Lung (tissue), 16 donors: ENCODE data around the gene PNLIP. TPM values are rescaled to one million over a fixed set of nuclear protein-coding genes. Genes with fewer than 3 reads are reported as not detected.

Experiments used
- ATAC-seq: fragments of 200-7000 bp; cut with Tn5 transposase; one replicate; pipeline ENCODE4 v1.9.1; 2020; ENCODE audit warnings: moderate number of reproducible peaks; ENCODE audit not compliant: insufficient read depth, low FRiP score
- DNase-seq, 3 donors: peaks; one replicate each; pipeline ENCODE4 v3.0.0-alpha.2; 2013 to 2017
- H3K27ac ChIP-seq, 2 donors: one replicate each; pipeline ENCODE4 v1.5.1; 2013; ENCODE audit warnings: mild to moderate bottlenecking in 2 of 2, moderate library complexity in 2 of 2, control low read depth in 1 of 2, inconsistent platforms in 1 of 2, low read depth in 1 of 2, low read length in 1 of 2
- H3K27me3 ChIP-seq, 3 donors: one replicate each; pipeline ENCODE4 v1.5.1; 2013; ENCODE audit warnings: low read length in 2 of 3; ENCODE audit not compliant: control insufficient read depth in 3 of 3, insufficient read depth in 3 of 3
- H3K36me3 ChIP-seq, 4 donors: one replicate each; pipeline ENCODE4 v1.5.1; 2013; ENCODE audit warnings: low read length in 4 of 4, mild to moderate bottlenecking in 1 of 4, moderate library complexity in 1 of 4; ENCODE audit not compliant: control insufficient read depth in 4 of 4, insufficient read depth in 4 of 4
- H3K4me1 ChIP-seq, 5 donors: one replicate each; pipeline ENCODE4 v1.5.1; 2013; ENCODE audit warnings: low read length in 5 of 5, mild to moderate bottlenecking in 2 of 5, moderate library complexity in 1 of 5; ENCODE audit not compliant: control insufficient read depth in 5 of 5, insufficient read depth in 5 of 5
- H3K4me3 ChIP-seq: one replicate; pipeline ENCODE4 v1.5.1; 2013; ENCODE audit warnings: mild to moderate bottlenecking, control low read depth, moderate library complexity
- H3K9ac ChIP-seq, 2 donors: one replicate each; pipeline ENCODE4 v1.5.1; 2013; ENCODE audit warnings: low read length in 2 of 2, control low read depth in 1 of 2; ENCODE audit not compliant: insufficient read depth in 1 of 2
- H3K9me3 ChIP-seq, 4 donors: one replicate each; pipeline ENCODE4 v1.5.1; 2013; ENCODE audit warnings: low read length in 3 of 4, mild to moderate bottlenecking in 1 of 4, moderate library complexity in 1 of 4; ENCODE audit not compliant: control insufficient read depth in 4 of 4, insufficient read depth in 3 of 4
- CTCF ChIP-seq: IDR thresholded peaks from 2 replicates; pipeline ENCODE4 v1.5.1; 2012; ENCODE audit warnings: mild to moderate bottlenecking; ENCODE audit errors: control extremely low read depth, extremely low read depth
- WGBS, 2 donors: extraction: QIAGEN DNeasy Blood & Tissue Kit; methylation state at CpG; one replicate each; pipeline ENCODE4 v1.1.7; 2013; 5-methylcytosine and 5-hydroxymethylcytosine counted together
- long read RNA-seq, 5 donors: transcript quantifications; one replicate each; lab custom pipeline, GENCODE V29; 2026
- polyA plus RNA-seq, 2 donors: library from polyadenylated mRNA; stranded (reverse); fragments of 200-250 nt; gene quantifications; one replicate each; pipeline ENCODE4 v1.2.1, GENCODE V29; 2013
- total RNA-seq, 2 donors: library from RNA; depleted of rRNA in 1 of 2; stranded (reverse); fragments of >200 nt in 1 of 2; gene quantifications; one replicate each; pipeline ENCODE4 v1.2.1, GENCODE V29; 2014 to 2021
- donor health status: control.
- donor health status: control.
- donor health status: Bipolar disorder and iron deficiency.
- donor health status: healthy.
- donor health status: DM: yes; HTN: yes; CAD: no.

Gene PNLIP
- total RNA-seq, result 1 to 10 TPM in 1 of 2 donors, not detected in 1; 2.9 TPM
- under 1 TPM in 1 of 2 donors, not detected in 1; 0.14 TPM for polyA plus RNA-seq
- long read RNA-seq, donor 1, result 0 reads
- long read RNA-seq, donor 2, result 0 reads
- long read RNA-seq, donor 3, result 0 reads
- long read RNA-seq, donor 4, result 0 reads
- long read RNA-seq, donor 5, result 0 reads

- DNase-seq (no peak), ATAC-seq (no peak)
- no peaks in the 10 kb centered on the region for H3K4me1 ChIP-seq
- no peak within 1 kb of the TSS for H3K27ac ChIP-seq
- H3K4me3 ChIP-seq, result no peak within 1 kb of the TSS
- WGBS, 2 donors, result 81 to 89% methylated on average over 8 of the region's 8 CpGs
- no peaks in the 10 kb centered on the region for H3K27me3 ChIP-seq
- no peak within 1 kb of the TSS for H3K9ac ChIP-seq
- H3K9me3 ChIP-seq, result no peaks in the 10 kb centered on the region
- no peaks in the 10 kb centered on the region for H3K36me3 ChIP-seq
- TF ChIP-seq CTCF, result no peak
Observed at GRCh38 chr10:116545756-116546155, at the start of gene PNLIP. Gene PNLIP (plus strand): TSS chr10:116545931. CDS start chr10:116546093, 162 bp downstream.

DNA sequence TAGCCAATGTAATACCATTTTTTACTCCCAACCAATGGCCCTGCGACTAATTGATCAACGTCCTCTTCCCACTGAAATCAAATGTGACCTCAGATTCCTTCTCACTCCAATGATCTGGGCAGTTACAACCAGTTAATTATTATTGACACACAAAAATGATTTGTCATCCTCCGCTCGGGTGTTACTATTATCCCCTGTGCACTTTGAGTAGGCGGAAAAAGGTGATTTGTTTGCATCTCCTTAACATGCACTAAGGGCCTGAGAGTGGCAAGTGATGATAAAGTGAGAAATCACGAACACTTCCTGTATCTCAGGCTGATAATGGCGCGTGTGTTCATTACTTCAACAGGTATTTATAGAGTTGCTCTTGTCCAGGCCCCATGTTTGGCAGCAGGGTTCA, 40.9 kb upstream of the PNLIP start:
- H3K9me3 ChIP-seq, result no peaks in the 10 kb centered on the region
- no peak overlapping the region for H3K9ac ChIP-seq
- ATAC-seq, result no peak
- no peak for DNase-seq
- 53 to 60% methylated on average over 8 of the region's 8 CpGs for WGBS, 2 donors
- H3K4me3 ChIP-seq, result no peak overlapping the region
- no peaks in the 10 kb centered on the region for H3K4me1 ChIP-seq
- no peak for TF ChIP-seq CTCF
- no peak overlapping the region for H3K27ac ChIP-seq
- H3K27me3 ChIP-seq, result no peaks in the 10 kb centered on the region
- no peaks in the 10 kb centered on the region for H3K36me3 ChIP-seq

- no peak for DNase-seq
- WGBS, 2 donors, result 76 to 87% methylated on average over 3 of the region's 3 CpGs
- Histone ChIP-seq H3K27ac (no peak overlapping the region), H3K36me3 (no peaks in the 10 kb centered on the region), H3K4me3 (no peak overlapping the region), H3K4me1 (no peaks in the 10 kb centered on the region), H3K9ac (no peak overlapping the region), H3K9me3 (peaks cover 0 to 2% (median under 1%) of the 10 kb centered on the region in 4 donors), H3K27me3 (no peaks in the 10 kb centered on the region)
- TF ChIP-seq CTCF, result no peak
- ATAC-seq, result no peak
Observed at GRCh38 chr10:116510565-116510964, 35.2 kb upstream of the PNLIP start.

GRCh38 chr10:116511365-116511764, 34.4 kb upstream of the PNLIP start:
- DNase-seq (no peak), ATAC-seq (no peak)
- TF ChIP-seq CTCF, result no peak
- no peaks in the 10 kb centered on the region for H3K4me1 ChIP-seq
- H3K9ac ChIP-seq, result no peak overlapping the region
- H3K9me3 ChIP-seq, result peaks cover 0 to 2% (median under 1%) of the 10 kb centered on the region in 4 donors
- 57 to 62% methylated on average over 3 of the region's 3 CpGs for WGBS, 2 donors
- H3K36me3 ChIP-seq, result no peaks in the 10 kb centered on the region
- H3K27me3 ChIP-seq, result no peaks in the 10 kb centered on the region
- H3K27ac ChIP-seq, result no peak overlapping the region
- no peak overlapping the region for H3K4me3 ChIP-seq
